CD4-positive, alpha-beta memory T cell (primary cell): ENCODE data around the gene AHRR. TPM values are rescaled to one million over a fixed set of nuclear protein-coding genes. Genes with fewer than 3 reads are reported as not detected.

Experiments used
- CTCF ChIA-PET: fragments of 350-600 bp; sonication (Branson Sonifier 250); formaldehyde crosslinking; loops from one replicate; lab custom pipeline; 2021; ENCODE audit warnings: inconsistent platforms; ENCODE audit not compliant: partially characterized antibody; lab: Charles Lee
- POLR2A ChIA-PET: fragments of 350-600 bp; sonication (Branson Sonifier 250); formaldehyde crosslinking; loops from one replicate; lab custom pipeline; 2021; ENCODE audit not compliant: partially characterized antibody; lab: Charles Lee
- DNase-seq, 5 donors: peaks; one replicate each; pipeline versions ENCODE4 v3.0.0 to v3.0.0-alpha.2; 2020 to 2022; ENCODE audit warnings: mixed read lengths in 1 of 5
- H3K27ac ChIP-seq: one replicate; pipeline ENCODE4 v1.7.0; 2013; ENCODE audit warnings: low read depth, low read length
- H3K27me3 ChIP-seq: 2 replicates; pipeline ENCODE4 v1.7.0; 2013; ENCODE audit warnings: mild to moderate bottlenecking, low read length, moderate library complexity; ENCODE audit not compliant: insufficient read depth
- H3K36me3 ChIP-seq: 2 replicates; pipeline ENCODE4 v1.7.0; 2013; ENCODE audit warnings: mild to moderate bottlenecking, low read length, moderate library complexity; ENCODE audit not compliant: insufficient read depth
- H3K4me1 ChIP-seq: 2 replicates; pipeline ENCODE4 v1.7.0; 2013; ENCODE audit warnings: mild to moderate bottlenecking, low read length, moderate library complexity; ENCODE audit not compliant: insufficient read depth
- H3K4me3 ChIP-seq, 2 donors: one replicate each; pipeline ENCODE4 v1.7.0; 2013; ENCODE audit warnings: low read length in 2 of 2, mild to moderate bottlenecking in 1 of 2
- H3K9me3 ChIP-seq, 2 donors: one replicate each; pipeline ENCODE4 v1.7.0; 2013; ENCODE audit warnings: low read length in 2 of 2, control low read depth in 1 of 2; ENCODE audit not compliant: control insufficient read depth in 1 of 2
- H3K27ac Mint-ChIP-seq, 7 donors: one replicate each; pipeline ENCODE4 v1.8.0; 2020 to 2021; ENCODE audit warnings: mixed read lengths in 7 of 7, mild to moderate bottlenecking in 6 of 7, inconsistent platforms in 3 of 7, moderate library complexity in 3 of 7
- H3K27me3 Mint-ChIP-seq, 2 donors: one replicate each; pipeline ENCODE4 v1.8.0; 2020 to 2021; ENCODE audit warnings: mixed read lengths in 2 of 2
- H3K36me3 Mint-ChIP-seq, 2 donors: one replicate each; pipeline ENCODE4 v1.8.0; 2020 to 2021; ENCODE audit warnings: mixed read lengths in 2 of 2, inconsistent platforms in 1 of 2, mild to moderate bottlenecking in 1 of 2
- H3K4me1 Mint-ChIP-seq, 4 donors: one replicate each; pipeline ENCODE4 v1.8.0; 2020 to 2021; ENCODE audit warnings: mixed read lengths in 4 of 4, mild to moderate bottlenecking in 1 of 4
- H3K4me3 Mint-ChIP-seq, 8 donors: one replicate each; pipeline ENCODE4 v1.8.0; 2020 to 2021; ENCODE audit warnings: mixed read lengths in 8 of 8, mild to moderate bottlenecking in 7 of 8, moderate library complexity in 6 of 8, inconsistent platforms in 3 of 8
- H3K9me3 Mint-ChIP-seq, 8 donors: one replicate each; pipeline ENCODE4 v1.8.0; 2020 to 2021; ENCODE audit warnings: mixed read lengths in 8 of 8, mild to moderate bottlenecking in 5 of 8, inconsistent platforms in 3 of 8, moderate library complexity in 1 of 8
- intact Hi-C: fragments of 100-400 bp; cut with micrococcal nuclease; formaldehyde crosslinking; loops from one replicate; pipeline ENCODE4 v1.15.1; 2023
- polyA plus RNA-seq, 2 donors: library from polyadenylated mRNA; unstranded; fragments of 300-500 nt; fragmentation: Illumina TruSeq; gene quantifications; one replicate each; pipeline ENCODE4 v1.2.3, GENCODE V29; 2021
- total RNA-seq, 2 experiments: library from RNA; stranded (reverse); gene quantifications; one replicate each; pipeline ENCODE4 v1.2.3, GENCODE V29; 2021

AHRR gene
- total and polyA plus RNA-seq, 4 experiments from 2014 or later = 0.23 to 2.7 (median 0.74) TPM

DNA sequence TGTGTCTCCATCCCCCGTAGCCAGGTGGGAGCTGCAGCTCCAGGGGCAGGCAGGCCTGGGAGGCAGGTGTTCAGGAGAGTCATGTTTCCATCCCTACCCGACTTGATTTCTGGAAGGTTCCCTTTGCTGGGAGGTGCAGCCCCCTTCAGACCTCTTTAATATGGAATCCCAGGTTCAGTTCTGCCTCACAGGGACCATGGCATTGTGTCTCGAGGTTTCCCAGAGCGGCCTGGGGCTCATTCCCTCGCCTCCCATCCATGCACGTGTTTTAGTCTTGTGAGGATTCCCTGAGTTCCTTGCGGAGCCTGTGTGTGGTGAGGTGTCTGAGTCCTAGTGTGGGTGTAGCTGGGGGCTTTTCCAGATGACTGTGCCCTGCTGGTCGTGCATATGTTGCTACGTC is 16.5 kb upstream of the AHRR start:
- CTCF ChIA-PET = no interaction called here
- Mint-ChIP-seq H3K27me3 (no peaks in the 10 kb centered on the region), H3K27ac (no peak overlapping the region), H3K9me3 (no peaks in the 10 kb centered on the region), H3K36me3 (peaks cover 22 to 26% of the 10 kb centered on the region in 2 donors), H3K4me3 (no peak overlapping the region), H3K4me1 (peaks cover 14 to 23% (median 16%) of the 10 kb centered on the region in 4 donors)
- no peaks in the 10 kb centered on the region for H3K27me3 ChIP-seq
- H3K9me3 ChIP-seq = no peaks in the 10 kb centered on the region
- DNase-seq = no peak
- H3K4me3 ChIP-seq = no peak overlapping the region
- H3K36me3 ChIP-seq = peaks cover 32% of the 10 kb centered on the region
- H3K27ac ChIP-seq = no peak overlapping the region
- POLR2A ChIA-PET = no interaction called here
- no peaks in the 10 kb centered on the region for H3K4me1 ChIP-seq
- intact Hi-C loops = no loop called here

DNA sequence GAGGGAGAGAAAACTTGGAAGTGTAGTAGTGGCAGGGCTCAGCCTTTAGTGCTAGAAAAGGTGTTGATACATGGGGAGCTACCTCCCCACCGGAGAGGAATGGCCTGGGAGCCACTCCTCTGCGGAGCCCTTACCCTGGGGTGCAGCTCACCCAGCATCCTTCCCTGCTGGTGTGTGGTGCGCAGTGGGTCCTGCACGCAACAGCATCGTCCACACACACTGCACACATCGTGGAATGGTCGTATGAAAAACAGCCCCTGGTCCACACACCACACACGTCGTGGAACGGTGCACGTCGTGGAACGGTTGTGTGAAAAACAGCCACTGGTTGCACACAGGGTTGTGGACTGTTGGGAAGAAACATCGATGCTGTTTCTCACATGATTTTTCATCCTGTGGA is 16.1 kb upstream of the AHRR start:
- H3K27me3 ChIP-seq = no peaks in the 10 kb centered on the region
- Mint-ChIP-seq H3K36me3 (peaks cover 22 to 26% of the 10 kb centered on the region in 2 donors), H3K27me3 (no peaks in the 10 kb centered on the region), H3K9me3 (peaks cover 0 to 1% (median 0%) of the 10 kb centered on the region in 8 donors), H3K27ac (no peak overlapping the region), H3K4me3 (no peak overlapping the region), H3K4me1 (peaks cover 14 to 23% (median 16%) of the 10 kb centered on the region in 4 donors)
- H3K4me1 ChIP-seq = no peaks in the 10 kb centered on the region
- intact Hi-C loops = no loop called here
- ChIA-PET CTCF (no interaction called here), POLR2A (no interaction called here)
- no peak overlapping the region for H3K27ac ChIP-seq
- H3K36me3 ChIP-seq = peaks cover 35% of the 10 kb centered on the region
- H3K4me3 ChIP-seq = no peak overlapping the region
- no peak for DNase-seq
- no peaks in the 10 kb centered on the region for H3K9me3 ChIP-seq

- Mint-ChIP-seq H3K27me3 (no peaks in the 10 kb centered on the region), H3K4me1 (peaks cover 10 to 18% (median 12%) of the 10 kb centered on the region in 4 donors), H3K9me3 (peaks cover 0 to 1% (median 0%) of the 10 kb centered on the region in 8 donors), H3K36me3 (peaks cover 23 to 33% of the 10 kb centered on the region in 2 donors), H3K27ac (peak overlapping the region in 1 of 7 donors; percentile 42), H3K4me3 (no peak overlapping the region)
- Histone ChIP-seq H3K27ac (no peak overlapping the region), H3K36me3 (peaks cover 43% of the 10 kb centered on the region), H3K27me3 (no peaks in the 10 kb centered on the region), H3K4me1 (no peaks in the 10 kb centered on the region), H3K9me3 (no peaks in the 10 kb centered on the region), H3K4me3 (no peak overlapping the region)
- ChIA-PET CTCF (no interaction called here), POLR2A (no interaction called here)
- no peak for DNase-seq
- intact Hi-C loops = no loop called here
Measured at GRCh38 chr5:306011-306805, 15.3 kb upstream of the AHRR start.

- ChIA-PET CTCF (interaction anchor here (1.4 kb wide), 1 partner anchor 10 kb away, joined by 4 read pairs; no protein-coding TSS in a partner anchor), POLR2A (interaction anchor here (1.8 kb wide), 1 partner anchor 9 kb away, joined by 5 read pairs; no protein-coding TSS in a partner anchor)
- Mint-ChIP-seq H3K9me3 (peaks cover 0 to 1% (median 0%) of the 10 kb centered on the region in 8 donors), H3K4me1 (peaks cover 0 to 7% (median 3%) of the 10 kb centered on the region in 4 donors), H3K27me3 (no peaks in the 10 kb centered on the region), H3K4me3 (no peak overlapping the region), H3K36me3 (peaks cover 26 to 41% of the 10 kb centered on the region in 2 donors), H3K27ac (no peak overlapping the region)
- no peaks in the 10 kb centered on the region for H3K4me1 ChIP-seq
- H3K9me3 ChIP-seq = no peaks in the 10 kb centered on the region
- no peak overlapping the region for H3K27ac ChIP-seq
- DNase-seq = no peak
- H3K4me3 ChIP-seq = no peak overlapping the region
- intact Hi-C loops = no loop called here
- H3K36me3 ChIP-seq = peaks cover 48% of the 10 kb centered on the region
- H3K27me3 ChIP-seq = no peaks in the 10 kb centered on the region
Measured at GRCh38 chr5:307306-307705, 14.2 kb upstream of the AHRR start.

DNA sequence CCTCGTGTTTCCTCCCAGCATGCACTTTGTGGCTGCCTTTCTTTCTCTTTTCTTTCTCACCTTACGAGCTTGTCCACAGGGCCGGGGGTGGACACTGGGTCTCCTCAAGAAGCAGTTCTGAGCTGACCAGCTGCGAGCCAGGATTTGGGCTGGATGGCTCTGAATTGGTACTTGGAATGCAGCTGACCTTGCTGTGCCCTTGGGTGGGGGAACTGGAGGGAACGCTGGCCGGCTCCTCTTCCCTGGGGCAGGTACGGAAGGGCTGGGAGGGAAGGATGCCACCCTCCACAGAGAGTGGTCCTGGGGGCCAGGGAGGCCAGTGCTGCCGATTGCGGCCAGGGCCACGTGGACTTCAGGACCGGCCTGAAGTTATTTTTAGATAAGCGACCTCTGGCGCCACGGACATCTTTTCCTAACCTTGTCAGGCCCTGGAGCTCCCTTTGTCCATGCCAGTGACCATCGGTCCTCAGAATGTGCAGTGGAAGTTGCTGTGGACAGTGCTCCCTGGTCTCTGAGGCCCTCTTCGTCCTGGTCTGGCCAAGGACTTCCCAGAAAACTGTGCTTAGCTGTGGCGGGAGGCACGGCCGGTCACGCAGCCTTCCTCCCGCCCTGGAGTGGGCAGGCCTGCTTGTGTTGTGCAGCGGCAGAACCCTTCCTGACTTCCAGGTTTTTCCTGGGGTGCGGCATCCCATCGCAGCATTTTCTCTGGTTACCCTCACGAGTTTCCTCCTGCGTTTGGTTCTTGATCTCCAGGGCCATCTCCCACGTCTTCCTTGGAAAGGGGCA is 13.5 kb upstream of the AHRR start:
- Histone ChIP-seq H3K27ac (no peak overlapping the region), H3K27me3 (no peaks in the 10 kb centered on the region), H3K9me3 (no peaks in the 10 kb centered on the region), H3K4me3 (no peak overlapping the region), H3K4me1 (no peaks in the 10 kb centered on the region), H3K36me3 (peaks cover 54% of the 10 kb centered on the region)
- Mint-ChIP-seq H3K9me3 (peaks cover 0 to 1% (median 0%) of the 10 kb centered on the region in 8 donors), H3K27ac (no peak overlapping the region), H3K36me3 (peaks cover 32 to 47% of the 10 kb centered on the region in 2 donors), H3K4me3 (no peak overlapping the region), H3K4me1 (peaks cover 0 to 5% (median under 1%) of the 10 kb centered on the region in 4 donors), H3K27me3 (no peaks in the 10 kb centered on the region)
- ChIA-PET CTCF (interaction anchor here (1.4 kb wide), 1 partner anchor 9 kb away, joined by 4 read pairs; no protein-coding TSS in a partner anchor), POLR2A (interaction anchor here (1.8 kb wide), 1 partner anchor 8 kb away, joined by 5 read pairs; no protein-coding TSS in a partner anchor)
- intact Hi-C loops = no loop called here
- DNase-seq = no peak

DNA sequence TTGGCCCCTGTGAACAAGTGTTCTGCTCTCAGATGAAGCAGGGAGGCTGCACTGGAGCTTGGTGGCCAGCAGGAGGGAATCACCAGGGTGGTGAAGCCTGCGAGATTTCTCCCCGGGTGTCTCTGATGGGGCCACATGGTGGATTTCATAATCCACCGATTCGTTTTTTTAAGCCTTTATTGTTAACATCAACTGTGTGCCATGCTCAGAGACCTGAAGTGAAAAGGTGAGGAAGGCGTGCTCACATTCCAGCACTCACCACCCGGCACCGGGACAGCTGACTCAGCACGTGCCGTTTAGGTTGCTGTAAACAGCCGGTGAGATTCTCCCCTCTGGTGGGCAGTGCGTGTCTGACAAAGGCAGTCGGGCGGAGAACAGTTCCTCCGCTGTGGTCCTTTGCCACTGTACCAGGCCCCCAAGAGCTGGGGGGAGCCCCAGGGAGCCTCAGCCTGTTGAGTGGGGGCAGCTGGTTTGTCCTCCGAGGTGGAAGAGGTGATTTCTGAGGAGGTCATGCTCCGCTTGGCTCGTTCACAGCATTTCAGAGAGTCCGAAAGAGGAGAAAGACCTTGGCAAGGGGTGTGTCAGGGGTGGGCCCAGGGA is 12.7 kb upstream of the AHRR start:
- Histone ChIP-seq H3K27ac (no peak overlapping the region), H3K27me3 (no peaks in the 10 kb centered on the region), H3K4me3 (no peak overlapping the region), H3K36me3 (peaks cover 60% of the 10 kb centered on the region), H3K4me1 (no peaks in the 10 kb centered on the region), H3K9me3 (no peaks in the 10 kb centered on the region)
- CTCF ChIA-PET = no interaction called here
- POLR2A ChIA-PET = interaction anchor here (1.8 kb wide), 1 partner anchor 8 kb away, joined by 5 read pairs; no protein-coding TSS in a partner anchor
- intact Hi-C loops = no loop called here
- DNase-seq = no peak
- H3K36me3 Mint-ChIP-seq = peaks cover 32 to 50% of the 10 kb centered on the region in 2 donors
- H3K27me3 Mint-ChIP-seq = no peaks in the 10 kb centered on the region
- peaks cover 0 to 1% (median 0%) of the 10 kb centered on the region in 8 donors for H3K9me3 Mint-ChIP-seq
- no peak overlapping the region for H3K4me3 Mint-ChIP-seq
- H3K4me1 Mint-ChIP-seq = peaks cover 0 to 5% (median 0%) of the 10 kb centered on the region in 4 donors
- H3K27ac Mint-ChIP-seq = no peak overlapping the region
